ENCODE data around the gene ABCA7.
"Not testable (repeated sequence)": the region's sequence is repeated elsewhere in the genome, so short reads cannot be mapped to it uniquely, and the experiment has no call there.

ABCA7 gene

GRCh38 chr19:1106841-1107660, 67.1 kb downstream of the ABCA7 start:
- no peak for DNase-seq

DNA sequence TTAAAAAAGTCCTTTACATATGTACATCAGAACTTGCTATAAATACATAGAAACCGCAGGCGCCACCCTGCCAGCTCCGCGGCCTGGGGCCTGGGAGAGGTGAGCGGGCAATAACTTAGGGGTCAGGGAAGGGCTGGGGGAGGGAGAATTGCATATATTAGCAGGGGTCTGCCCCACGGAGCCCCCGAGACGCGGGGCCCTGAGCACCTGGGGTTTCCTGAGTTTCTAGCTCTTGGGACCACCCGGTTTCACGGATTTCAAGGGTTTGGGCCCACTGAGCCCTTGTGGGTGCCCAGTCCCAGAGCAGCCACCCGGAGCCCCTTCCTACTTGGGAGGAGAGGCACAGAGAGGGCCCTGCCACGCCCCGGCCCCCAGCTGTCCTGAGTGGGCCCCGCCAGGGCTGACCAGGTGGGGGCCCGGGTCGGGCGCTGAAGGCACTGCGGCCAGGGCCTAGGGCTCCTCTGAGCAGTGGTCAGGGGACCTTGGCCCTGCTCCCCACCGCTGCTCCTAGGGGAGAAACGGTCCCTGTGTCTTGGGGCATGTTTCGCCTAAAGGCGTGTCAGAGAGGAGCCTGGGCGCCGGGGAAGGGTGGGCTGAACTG, 67.9 kb downstream of the ABCA7 start:
- DNase-seq: no peak

DNA sequence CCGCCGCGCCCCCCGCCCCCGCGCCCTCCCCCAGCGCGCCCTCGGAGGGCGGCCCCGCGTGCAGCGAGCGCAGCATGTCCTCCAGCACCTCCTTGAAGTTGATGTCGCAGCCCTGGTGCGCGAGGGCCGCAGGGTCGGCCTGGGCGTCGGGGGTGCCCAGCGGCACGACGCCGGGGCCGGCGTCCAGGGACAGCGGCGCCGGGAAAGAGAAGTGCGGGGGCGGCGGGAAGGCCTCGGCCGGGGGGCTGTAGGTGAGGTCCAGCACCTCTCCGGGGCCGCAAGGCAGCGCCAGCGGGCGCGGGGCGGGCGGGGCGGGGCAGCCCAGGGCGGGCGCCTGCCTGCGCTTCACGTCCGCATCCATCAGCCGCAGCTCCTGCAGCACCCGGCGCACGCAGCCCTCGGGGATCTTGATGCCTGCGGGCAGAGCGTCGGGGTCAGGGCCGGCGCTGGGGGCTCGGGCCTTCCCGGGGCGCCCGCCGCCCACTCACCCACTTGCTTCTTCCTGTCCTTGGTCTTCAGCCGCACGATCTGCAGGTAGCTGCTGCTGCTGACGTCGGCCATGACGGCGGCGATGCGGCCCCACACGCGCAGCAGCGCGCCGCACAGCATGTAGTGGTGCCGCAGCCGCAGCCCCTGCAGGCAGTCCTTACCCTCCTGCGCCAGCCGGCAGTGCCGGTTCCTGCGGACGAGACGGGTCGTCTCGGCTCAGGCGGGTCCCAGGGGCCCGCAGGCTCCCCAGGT, 68.6 kb downstream of the ABCA7 start:
- DNase-seq: no peak

DNA sequence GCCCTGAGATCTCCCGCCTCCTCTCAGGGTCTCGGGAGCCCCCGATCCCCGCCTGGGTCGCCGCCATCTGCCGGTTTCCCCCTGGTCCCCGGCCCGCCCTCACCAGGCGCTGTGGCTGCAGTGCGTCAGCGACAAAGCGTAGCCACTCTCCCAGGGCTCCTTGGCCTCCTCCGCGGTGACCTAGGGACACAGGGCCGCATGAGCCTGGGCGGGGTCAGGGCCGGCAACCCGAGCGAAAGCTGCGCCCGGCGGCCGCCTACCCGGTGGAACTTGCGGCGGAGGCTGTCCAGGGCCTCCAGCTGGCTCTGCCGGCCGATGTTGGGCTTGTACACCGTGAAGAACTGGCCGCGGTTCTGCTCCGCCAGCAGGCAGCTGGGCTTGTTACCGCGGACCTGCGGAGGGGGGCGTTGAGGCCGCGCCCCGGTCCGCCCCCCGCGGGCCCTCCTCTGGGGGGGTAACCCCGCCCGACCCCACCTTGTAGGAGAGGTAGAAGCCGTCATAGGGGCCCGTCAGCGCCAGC, 69.2 kb downstream of the ABCA7 start:
- no peak for DNase-seq

DNA sequence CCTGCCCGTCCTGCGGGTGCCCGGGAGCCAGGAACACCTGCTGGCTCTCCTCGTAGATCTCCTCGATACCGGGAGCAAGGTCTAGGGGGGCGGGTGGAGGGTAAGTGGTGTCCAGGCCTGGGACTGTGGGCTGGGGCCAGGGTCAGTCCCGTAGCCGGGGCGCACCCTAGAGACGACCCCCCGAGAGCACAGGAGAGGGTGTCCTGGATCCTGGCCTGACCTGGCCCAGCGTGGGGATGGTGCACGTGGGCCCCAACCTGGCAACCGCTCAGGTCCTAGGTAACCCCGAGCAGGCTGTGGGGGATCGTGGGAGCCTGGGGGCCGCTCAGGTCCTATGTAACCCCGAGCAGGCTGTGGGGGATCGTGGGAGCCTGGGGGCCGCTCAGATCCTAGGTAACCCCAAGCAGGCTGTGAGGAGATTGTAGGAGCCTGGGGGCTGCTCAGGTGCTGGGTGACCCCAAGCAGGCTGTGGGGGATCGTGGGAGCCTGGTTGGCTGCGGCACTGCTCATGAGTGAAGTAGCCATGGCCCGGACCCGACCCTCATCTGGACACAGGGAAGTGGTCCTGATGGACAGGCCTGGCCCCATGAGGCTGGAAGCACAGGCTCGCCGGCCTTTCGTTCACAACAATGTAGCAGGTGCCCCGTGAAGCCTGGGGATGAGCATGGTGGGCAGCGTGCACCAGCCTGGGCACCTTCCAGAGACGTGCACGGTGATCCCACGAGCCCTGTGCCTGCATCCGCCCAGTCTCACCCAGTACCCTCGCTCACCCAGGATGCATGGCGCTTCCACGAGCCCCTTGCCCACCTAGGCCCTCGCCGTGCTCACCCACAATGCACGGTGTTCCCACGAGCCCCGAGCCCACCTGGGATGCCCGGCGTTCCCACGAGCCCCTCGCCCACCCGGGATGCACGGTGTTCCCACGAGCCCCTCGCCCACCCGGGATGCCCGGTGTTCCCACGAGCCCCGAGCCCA, 70.1 kb downstream of the ABCA7 start:
- no peak for DNase-seq

GRCh38 chr19:1110809-1111640, 71.1 kb downstream of the ABCA7 start:
- no peak for DNase-seq

DNA sequence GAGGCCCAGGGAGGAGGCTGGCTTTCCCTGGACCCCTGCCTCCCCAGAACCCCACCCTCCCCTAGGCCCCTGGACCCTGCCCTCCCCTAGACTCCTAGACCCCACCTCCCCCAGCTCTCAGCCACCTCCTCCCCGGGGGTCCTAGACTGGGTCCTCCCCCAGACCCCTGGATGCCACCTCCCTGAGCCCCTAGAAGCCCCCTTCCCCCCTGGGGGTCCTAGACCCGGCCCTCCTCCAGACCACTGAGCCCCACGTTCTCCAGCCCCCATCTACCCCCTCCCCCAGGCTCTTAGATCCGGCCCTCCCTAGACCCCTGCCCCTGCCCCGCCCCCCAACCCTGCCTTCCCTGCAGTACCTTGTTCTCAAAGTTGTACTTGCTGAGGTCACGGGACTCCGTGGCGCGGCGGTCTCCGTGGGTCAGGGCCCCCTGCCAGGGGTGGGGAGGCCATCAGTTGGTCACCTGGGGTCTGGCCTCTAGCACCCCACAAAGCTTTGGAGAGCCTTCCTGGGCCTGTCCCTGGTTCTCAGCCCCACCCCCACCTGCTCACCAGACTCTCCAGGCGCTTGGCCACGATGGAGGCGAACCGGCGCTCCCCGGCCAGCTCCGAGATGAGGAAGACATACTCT, 71.8 kb downstream of the ABCA7 start:
- DNase-seq: no peak

- DNase-seq: no peak
Measured at GRCh38 chr19:1112268-1113029, 72.5 kb downstream of the ABCA7 start.

DNA sequence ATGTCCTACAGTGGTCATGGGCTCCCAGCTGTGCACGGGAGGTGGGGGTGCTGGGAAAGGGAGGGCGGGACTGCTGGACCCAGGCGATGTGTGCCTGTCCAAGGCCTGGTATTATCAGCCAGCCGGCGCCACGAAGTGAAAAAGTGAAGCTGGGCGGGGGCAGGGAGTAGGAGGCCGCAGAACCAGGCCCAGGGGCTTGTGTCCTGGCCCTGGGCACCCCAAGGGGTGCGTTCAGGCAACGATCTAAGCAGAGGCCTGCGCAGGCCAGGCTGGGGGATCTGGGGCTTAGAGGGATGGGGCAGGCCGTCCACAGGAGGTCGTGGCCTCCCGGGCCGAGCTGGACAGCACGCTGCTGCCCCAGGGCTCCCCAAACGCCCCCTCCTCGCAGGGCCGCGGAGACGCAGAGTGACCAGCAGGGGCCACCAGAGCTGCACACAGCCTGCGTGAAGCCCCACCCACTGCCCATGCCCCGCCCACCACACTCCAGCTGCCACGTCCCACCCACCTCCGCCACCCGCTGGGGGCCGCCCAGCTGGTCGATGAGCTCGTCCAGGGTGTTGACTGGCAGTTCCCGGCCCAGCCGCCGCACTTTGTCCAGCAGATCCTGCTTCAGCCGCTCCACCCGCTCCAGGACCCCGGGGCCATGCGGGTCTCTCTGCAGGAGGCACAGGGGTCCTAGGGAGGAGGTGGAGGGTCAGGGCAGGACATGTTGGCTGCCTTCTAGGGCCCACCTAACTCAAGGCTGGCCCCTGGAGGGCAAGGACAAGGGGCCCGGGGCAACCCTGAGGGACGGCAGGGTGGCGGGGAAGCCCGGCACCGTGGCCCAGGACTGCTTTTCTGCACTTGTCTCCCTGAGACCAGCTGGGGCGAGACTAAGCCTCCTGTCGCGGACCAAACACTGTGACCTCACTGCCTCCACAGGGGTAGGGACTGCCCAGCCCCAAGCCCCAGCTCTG, 73.4 kb downstream of the ABCA7 start:
- DNase-seq: peak; percentile 80 to 82

DNA sequence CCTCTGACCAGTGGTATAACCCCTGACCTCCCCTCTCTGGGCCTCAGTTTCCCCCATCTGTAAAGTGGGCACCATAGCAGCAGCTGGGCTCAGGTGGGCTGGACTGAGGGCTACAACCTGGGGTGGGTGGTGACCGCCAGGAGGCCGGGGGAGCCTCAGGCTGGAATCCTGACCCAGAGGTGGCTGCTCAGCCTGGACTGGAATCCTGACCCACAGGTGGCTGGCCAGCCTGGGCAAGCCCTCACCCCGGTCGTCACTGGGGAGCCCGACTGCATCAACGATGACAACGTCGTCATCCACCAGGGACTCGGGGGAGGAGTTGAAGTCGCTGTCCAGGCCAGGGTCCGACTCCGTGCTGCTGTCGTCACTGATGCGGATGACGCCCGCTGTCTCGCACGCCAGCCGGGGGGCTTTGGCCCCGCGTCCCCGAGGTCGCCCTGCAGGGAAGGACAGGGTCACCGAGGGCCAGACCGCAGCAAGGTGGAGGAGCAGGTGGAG, 74.1 kb downstream of the ABCA7 start:
- DNase-seq: no peak

DNA sequence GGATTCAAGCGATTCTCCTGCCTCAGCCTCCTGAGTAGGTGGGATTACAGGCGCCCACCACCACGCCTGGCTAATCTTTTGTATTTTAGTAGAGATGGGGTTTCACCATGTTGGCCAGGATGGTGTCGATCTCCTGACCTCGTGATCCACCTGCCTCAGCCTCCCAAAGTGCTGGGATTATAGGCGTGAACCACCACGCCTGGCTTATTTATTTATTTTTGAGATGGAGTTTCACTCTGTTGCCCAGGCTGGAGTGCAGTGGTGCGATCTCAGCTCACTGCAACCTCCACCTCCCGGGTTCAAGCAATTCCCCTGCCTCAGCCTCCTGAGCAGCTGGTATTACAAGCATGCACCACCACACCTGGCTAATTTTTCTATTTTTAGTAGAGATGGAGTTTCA, 74.8 kb downstream of the ABCA7 start:
- DNase-seq: not testable (repeated sequence)

Data from stimulated activated CD4-positive, alpha-beta T cell treated with anti-CD3 and anti-CD28 coated beads, Interleukin-2, amount 100 ng/mL, for 48 hours (primary cell).